K562 (cell line): ENCODE measurements around the gene LRP1. TPM values are rescaled to one million over a fixed set of nuclear protein-coding genes. Genes with fewer than 3 reads are reported as not detected.

Experiments
- ATF7 ChIP-seq: fragments of 450-650 bp; IDR thresholded peaks from 2 replicates; pipeline ENCODE4 v1.7.1; 2014; ENCODE audit warnings: mild to moderate bottlenecking, moderate library complexity
- BHLHE40 ChIP-seq: IDR thresholded peaks from 2 replicates; pipeline ENCODE4 v1.6.1; 2011; ENCODE audit warnings: low read length, improper control_type of control experiment
- DNMT1 ChIP-seq: fragments of 450-650 bp; IDR thresholded peaks from 2 replicates; pipeline ENCODE4 v1.6.1; 2016; ENCODE audit warnings: antibody characterized with exemption, mild to moderate bottlenecking
- HDAC8 ChIP-seq: fragments of 450-650 bp; IDR thresholded peaks from 2 replicates; pipeline ENCODE4 v1.6.1; 2016; ENCODE audit warnings: mild to moderate bottlenecking, missing genetic modification characterization, moderate library complexity, missing compliant biosample characterization
- HMGN3 ChIP-seq: IDR thresholded peaks from 2 replicates; pipeline ENCODE4 v1.6.1; 2011; ENCODE audit warnings: borderline replicate concordance, low read depth, mild to moderate bottlenecking, mixed read lengths, low read length; ENCODE audit not compliant: insufficient read length; ENCODE audit errors: extremely low read depth
- KLF13 ChIP-seq: fragments of 450-650 bp; IDR thresholded peaks from 2 replicates; pipeline ENCODE4 v1.6.1; 2016; ENCODE audit warnings: missing genetic modification characterization, low read depth, mild to moderate bottlenecking, missing compliant biosample characterization, moderate library complexity, borderline replicate concordance
- LEF1 ChIP-seq: fragments of 450-650 bp; IDR thresholded peaks from 2 replicates; pipeline ENCODE4 v1.6.1; 2016; ENCODE audit warnings: mild to moderate bottlenecking
- NEUROD1 ChIP-seq: fragments of 150-350 bp; IDR thresholded peaks from 2 replicates; pipeline ENCODE4 v1.6.1; 2014; ENCODE audit warnings: borderline replicate concordance, low read length, low read depth; ENCODE audit not compliant: partially characterized antibody
- PML ChIP-seq: IDR thresholded peaks from 2 replicates; pipeline ENCODE4 v1.6.1; 2012; ENCODE audit warnings: low read length, inconsistent platforms
- POLR2AphosphoS5 ChIP-seq: IDR thresholded peaks from 2 replicates; pipeline ENCODE4 v1.6.1; 2011; ENCODE audit warnings: mild to moderate bottlenecking, low read depth, low read length, moderate library complexity; ENCODE audit not compliant: control insufficient read depth, insufficient read depth
- POLR3A ChIP-seq: IDR thresholded peaks from 2 replicates; pipeline ENCODE4 v1.6.1; 2011; ENCODE audit warnings: borderline replicate concordance, mild to moderate bottlenecking, moderate library complexity; ENCODE audit not compliant: insufficient read length, insufficient read depth; ENCODE audit errors: extremely low read depth
- RBM22 ChIP-seq: fragments of 200-400 bp; formaldehyde crosslinking; IDR thresholded peaks from 2 replicates; pipeline ENCODE4 v1.6.1; 2018; ENCODE audit warnings: low read length, low read depth; ENCODE audit not compliant: poor library complexity, severe bottlenecking
- SMARCE1 ChIP-seq: fragments of 450-650 bp; IDR thresholded peaks from 2 replicates; pipeline ENCODE4 v1.7.1; 2016; ENCODE audit warnings: mild to moderate bottlenecking
- SP2 ChIP-seq: IDR thresholded peaks from 2 replicates; pipeline ENCODE4 v1.6.1; 2011; ENCODE audit warnings: mild to moderate bottlenecking, low read depth, low read length, moderate library complexity; ENCODE audit not compliant: poor library complexity, severe bottlenecking; ENCODE audit errors: extremely low read depth
- TEAD4 ChIP-seq, 2 experiments: sonication (generic) in 1 of 2; formaldehyde crosslinking in 1 of 2; IDR thresholded peaks; 2 replicates each; pipeline versions ENCODE4 v1.6.1 to v1.8.0; 2012 to 2022; ENCODE audit warnings: borderline replicate concordance in 1 of 2, inconsistent platforms in 1 of 2, low read length in 1 of 2, mild to moderate bottlenecking in 1 of 2, missing genetic modification reagents in 1 of 2
- ZNF197 ChIP-seq: fragments of 200-800 bp; sonication (Bioruptor generic); IDR thresholded peaks from 2 replicates; pipeline ENCODE4 v1.6.1; 2016; ENCODE audit warnings: low read depth, missing genetic modification characterization, missing compliant biosample characterization
- ZNF408 ChIP-seq: fragments of 250-450 bp; sonication (Bioruptor Pico); IDR thresholded peaks from 2 replicates; pipeline ENCODE4 v1.4.0; 2020; ENCODE audit warnings: low read depth, mild to moderate bottlenecking, moderate library complexity
- ZNF584 ChIP-seq: fragments of 200-800 bp; sonication (Bioruptor generic); IDR thresholded peaks from 2 replicates; pipeline ENCODE4 v1.6.1; 2016; ENCODE audit warnings: low read depth, mild to moderate bottlenecking, missing genetic modification characterization, missing compliant biosample characterization
- ZNF589 ChIP-seq: fragments of 200-800 bp; sonication (Bioruptor generic); IDR thresholded peaks from 2 replicates; pipeline ENCODE4 v1.6.1; 2016; ENCODE audit warnings: low read depth, missing genetic modification characterization, missing compliant biosample characterization
- ZNF707 ChIP-seq: fragments of 250-450 bp; sonication (Bioruptor Pico); conservative IDR thresholded peaks from 2 replicates; pipeline ENCODE4 v1.8.0; 2022; ENCODE audit warnings: inconsistent platforms, mild to moderate bottlenecking, moderate library complexity
- polyA plus RNA-seq, 8 experiments: library from polyadenylated mRNA; depleted of rRNA in 4 of 8; stranded (reverse) in 5 of 8; unstranded in 3 of 8; fragments of >200 nt; fragmentation: Nextera tagmentation in 2 of 8; fragmentation: Illumina TruSeq in 1 of 8; extraction: Ambion mirVana in 2 of 8; extraction: Trizol in 1 of 8; gene quantifications; 2 replicates each; pipeline versions ENCODE4 v1.2.1 to v1.2.3, GENCODE V29; 2011 to 2014; ENCODE audit warnings: inconsistent platforms in 1 of 8, missing spikeins in 1 of 8
- total RNA-seq, 7 experiments: library from RNA; depleted of rRNA in 6 of 7; stranded (reverse); fragments of >200 nt in 6 of 7; fragmentation: Illumina TruSeq in 2 of 7; extraction: Trizol in 2 of 7; gene quantifications; 2 replicates each; pipeline versions ENCODE4 v1.2.1 to v1.2.3, GENCODE V29; 2011 to 2021; ENCODE audit warnings: low replicate concordance in 1 of 7
- TF ChIP-seq, protein P1 (sequence below): fragments of 200-800 bp; sonication (Bioruptor generic); IDR thresholded peaks from 2 replicates; pipeline ENCODE4 v1.6.1; 2017; ENCODE audit warnings: missing genetic modification characterization, missing compliant biosample characterization
- TF ChIP-seq, protein P2 (sequence below): IDR thresholded peaks from 2 replicates; pipeline ENCODE4 v1.6.1; 2016; ENCODE audit warnings: missing genetic modification characterization, missing compliant biosample characterization
- TF ChIP-seq, protein P3 (sequence below), 2 experiments: fragments of 450-650 bp in 1 of 2; sonication (generic) in 1 of 2; formaldehyde crosslinking in 1 of 2; IDR thresholded peaks in 1 of 2; conservative IDR thresholded peaks in 1 of 2; 2 replicates each; pipeline versions ENCODE4 v1.6.1 to v1.8.1; 2016 to 2023; ENCODE audit warnings: mild to moderate bottlenecking in 2 of 2, moderate library complexity in 2 of 2, inconsistent platforms in 1 of 2, missing genetic modification reagents in 1 of 2

LRP1 gene
- total and polyA plus RNA-seq, 9 of the 15 experiments (the other 6 are each of a cell fraction or from before 2014, with no cell fraction given): 0.04 to 0.64 (median 0.19) TPM; not detected in 2

DNA sequence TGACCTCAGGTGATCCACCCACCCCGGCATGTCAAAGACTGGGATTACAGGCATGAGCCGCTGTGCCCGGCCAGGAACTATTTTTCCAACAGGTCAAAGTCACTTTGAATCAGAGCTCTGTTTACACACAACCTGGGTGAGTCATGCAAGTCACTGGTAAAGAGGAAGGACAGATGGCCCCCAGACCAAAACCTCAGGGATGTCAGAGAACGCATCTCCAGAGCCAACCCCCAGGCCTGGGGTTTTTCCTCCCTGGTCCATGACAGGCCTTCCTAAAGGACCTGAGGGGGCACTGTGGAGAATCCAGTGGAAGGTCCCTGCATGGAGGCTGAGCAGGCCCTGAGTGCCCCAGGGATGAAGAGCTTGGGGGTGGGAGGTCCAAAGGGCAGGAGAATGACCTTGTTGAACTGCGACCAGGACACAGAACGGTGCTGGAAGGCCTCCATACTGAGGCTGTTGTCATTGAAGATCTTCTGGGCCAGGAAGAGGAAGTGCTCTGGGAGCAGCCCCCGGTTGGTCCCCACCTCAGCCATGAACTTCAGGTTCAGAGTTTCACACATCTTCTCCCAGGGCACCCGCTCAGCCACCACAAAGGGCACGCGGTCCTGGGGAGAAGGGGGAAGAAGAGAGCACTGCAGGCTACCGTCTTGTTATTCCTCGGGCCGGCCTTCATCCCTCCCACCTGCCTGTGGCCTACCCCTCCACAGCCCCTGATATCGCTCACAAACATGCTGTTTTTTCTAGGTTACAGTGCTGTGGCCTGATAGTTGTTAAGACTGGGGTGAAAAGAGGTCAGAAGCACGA is 26.2 kb upstream of the LRP1 start (continued):
- TF ChIP-seq, protein P1, sequence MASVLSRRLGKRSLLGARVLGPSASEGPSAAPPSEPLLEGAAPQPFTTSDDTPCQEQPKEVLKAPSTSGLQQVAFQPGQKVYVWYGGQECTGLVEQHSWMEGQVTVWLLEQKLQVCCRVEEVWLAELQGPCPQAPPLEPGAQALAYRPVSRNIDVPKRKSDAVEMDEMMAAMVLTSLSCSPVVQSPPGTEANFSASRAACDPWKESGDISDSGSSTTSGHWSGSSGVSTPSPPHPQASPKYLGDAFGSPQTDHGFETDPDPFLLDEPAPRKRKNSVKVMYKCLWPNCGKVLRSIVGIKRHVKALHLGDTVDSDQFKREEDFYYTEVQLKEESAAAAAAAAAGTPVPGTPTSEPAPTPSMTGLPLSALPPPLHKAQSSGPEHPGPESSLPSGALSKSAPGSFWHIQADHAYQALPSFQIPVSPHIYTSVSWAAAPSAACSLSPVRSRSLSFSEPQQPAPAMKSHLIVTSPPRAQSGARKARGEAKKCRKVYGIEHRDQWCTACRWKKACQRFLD (CRISPR knock-in tag): no peak
- TF ChIP-seq ATF7 (no peak), RBM22 (no peak), ZNF584 (CRISPR knock-in tag) (no peak), POLR2AphosphoS5 (peak; percentile 66; the same call in 1 of the 2 replicates), HDAC8 (tag) (no peak), ZNF408 (no peak), HMGN3 (no peak), DNMT1 (no peak), LEF1 (peak; percentile 66), SP2 (no peak), KLF13 (tag) (no peak), ZNF589 (CRISPR knock-in tag) (no peak), NEUROD1 (no peak), PML (no peak), BHLHE40 (no peak; the same call in 1 of the 2 replicates), SMARCE1 (peak; percentile 67; the same call in 1 of the 2 replicates), POLR3A (no peak), ZNF707 (CRISPR knock-in tag) (no peak), TEAD4 (IDR thresholded peaks at IDR 0.05; ENCODE audit: low read length) (peak; percentile 57), TEAD4 (CRISPR knock-in tag; IDR thresholded peaks at IDR 0.05; ENCODE audit: borderline replicate concordance) (no peak), ZNF197 (CRISPR knock-in tag) (no peak)
- TF ChIP-seq, protein P2, sequence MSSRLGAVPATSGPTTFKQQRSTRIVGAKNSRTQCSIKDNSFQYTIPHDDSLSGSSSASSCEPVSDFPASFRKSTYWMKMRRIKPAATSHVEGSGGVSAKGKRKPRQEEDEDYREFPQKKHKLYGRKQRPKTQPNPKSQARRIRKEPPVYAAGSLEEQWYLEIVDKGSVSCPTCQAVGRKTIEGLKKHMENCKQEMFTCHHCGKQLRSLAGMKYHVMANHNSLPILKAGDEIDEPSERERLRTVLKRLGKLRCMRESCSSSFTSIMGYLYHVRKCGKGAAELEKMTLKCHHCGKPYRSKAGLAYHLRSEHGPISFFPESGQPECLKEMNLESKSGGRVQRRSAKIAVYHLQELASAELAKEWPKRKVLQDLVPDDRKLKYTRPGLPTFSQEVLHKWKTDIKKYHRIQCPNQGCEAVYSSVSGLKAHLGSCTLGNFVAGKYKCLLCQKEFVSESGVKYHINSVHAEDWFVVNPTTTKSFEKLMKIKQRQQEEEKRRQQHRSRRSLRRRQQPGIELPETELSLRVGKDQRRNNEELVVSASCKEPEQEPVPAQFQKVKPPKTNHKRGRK: no peak
- TF ChIP-seq, protein P3, sequence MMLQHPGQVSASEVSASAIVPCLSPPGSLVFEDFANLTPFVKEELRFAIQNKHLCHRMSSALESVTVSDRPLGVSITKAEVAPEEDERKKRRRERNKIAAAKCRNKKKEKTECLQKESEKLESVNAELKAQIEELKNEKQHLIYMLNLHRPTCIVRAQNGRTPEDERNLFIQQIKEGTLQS (IDR thresholded peaks at IDR 0.05): peak; percentile 83
- TF ChIP-seq, protein P3 (CRISPR knock-in tag; conservative IDR thresholded peaks at IDR 0.05): no peak
